GM21723 (cell line): ENCODE data around the gene SH3BP1.
"Not testable (repeated sequence)": the region's sequence is repeated elsewhere in the genome, so short reads cannot be mapped to it uniquely, and the experiment has no call there.

ENCODE experiments used
- ATAC-seq: cut with Tn5 transposase; IDR thresholded peaks from one replicate; pipeline ENCODE4 v1.9.1; 2021; ENCODE audit warnings: mild to moderate bottlenecking, moderate library complexity; ENCODE audit not compliant: unreplicated experiment

The SH3BP1 gene

DNA sequence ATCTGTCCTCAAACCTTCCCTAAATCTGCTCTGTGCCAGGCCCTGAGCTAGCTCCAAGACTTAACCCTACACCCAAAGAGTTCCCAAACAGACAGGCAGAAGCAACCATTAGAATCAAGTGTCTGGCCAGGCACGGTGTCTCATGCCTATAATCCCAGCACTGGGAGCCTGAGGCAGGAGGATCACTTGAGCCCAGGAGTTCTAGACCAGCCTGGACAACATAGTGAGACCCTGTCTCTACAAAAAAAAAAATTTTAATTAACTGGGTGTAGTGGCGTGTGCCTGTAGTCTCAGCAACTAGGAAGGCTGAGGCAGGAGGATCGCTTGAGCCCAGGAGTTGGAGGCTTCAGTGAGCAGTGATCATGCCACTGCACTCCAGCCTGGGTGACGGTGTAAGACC lies 17.1 kb downstream of the SH3BP1 start:
- ATAC-seq, result not testable (repeated sequence)

DNA sequence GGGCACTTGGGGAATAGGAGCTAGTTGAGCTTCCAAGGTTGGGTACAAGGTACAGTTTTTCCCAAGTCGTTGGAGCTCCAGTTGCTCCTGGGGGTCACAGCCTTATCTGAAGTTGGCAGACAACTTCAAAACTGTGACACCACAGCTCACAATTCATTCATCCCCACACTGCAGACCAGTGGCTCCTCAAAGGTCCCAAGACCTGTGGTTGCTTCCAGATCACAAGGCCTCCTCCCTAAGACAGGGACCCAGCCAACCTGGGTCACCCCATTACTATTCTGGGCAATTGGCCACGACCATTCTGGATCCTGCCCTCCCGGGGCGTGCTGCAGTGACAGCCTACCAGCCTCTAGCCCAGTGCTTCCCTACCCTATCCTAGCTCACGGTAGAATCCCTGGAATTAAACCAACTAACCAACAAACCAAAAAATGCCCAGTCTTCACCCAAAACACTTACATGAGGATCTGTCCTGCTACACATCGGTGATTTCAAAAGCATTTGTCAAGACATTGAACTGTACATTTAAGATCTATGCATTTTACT lies 18.2 kb downstream of the SH3BP1 start:
- ATAC-seq, result no peak

- ATAC-seq, result peak; percentile 70
Measured at GRCh38 chr22:37658133-37659065, 18.9 kb downstream of the SH3BP1 start, which contains the start of gene PDXP. TSS of gene PDXP (plus strand) at chr22:37658723. CDS start at chr22:37658783, 60 bp downstream.

DNA sequence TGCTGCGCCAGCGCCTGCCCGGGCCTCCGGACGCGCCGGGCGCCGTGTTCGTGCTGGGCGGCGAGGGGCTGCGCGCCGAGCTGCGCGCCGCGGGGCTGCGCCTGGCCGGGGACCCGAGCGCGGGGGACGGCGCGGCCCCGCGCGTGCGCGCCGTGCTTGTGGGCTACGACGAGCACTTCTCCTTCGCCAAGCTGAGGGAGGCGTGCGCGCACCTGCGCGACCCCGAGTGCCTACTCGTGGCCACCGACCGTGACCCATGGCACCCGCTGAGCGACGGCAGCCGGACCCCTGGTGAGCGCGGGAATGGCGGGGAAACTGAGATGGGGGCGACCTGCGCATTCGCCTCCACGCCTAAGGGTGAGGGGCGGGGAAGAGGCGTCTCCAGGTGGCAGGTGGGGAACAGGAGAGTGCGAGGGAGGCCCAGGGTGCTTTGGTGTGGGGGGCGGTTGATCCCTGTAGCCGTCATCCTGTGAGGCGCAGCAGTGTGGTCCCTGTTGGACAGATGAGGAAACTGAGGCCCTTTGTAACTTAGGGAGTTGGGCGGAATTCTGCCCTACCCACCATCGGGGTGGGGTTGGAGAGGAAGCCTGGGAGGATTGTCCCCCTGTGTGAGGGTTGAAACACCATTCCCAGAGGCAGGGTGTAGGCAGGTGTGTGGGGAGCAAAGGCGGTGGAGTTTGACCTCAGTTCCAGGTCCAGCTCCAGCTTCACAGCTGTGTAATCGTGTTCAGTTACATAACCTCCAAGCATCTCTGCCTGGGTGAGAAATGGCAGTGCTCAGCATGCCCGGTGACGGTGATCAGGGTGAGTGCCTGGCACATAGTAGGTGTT lies 19.8 kb downstream of the SH3BP1 start:
- peak; percentile 6 for ATAC-seq

DNA sequence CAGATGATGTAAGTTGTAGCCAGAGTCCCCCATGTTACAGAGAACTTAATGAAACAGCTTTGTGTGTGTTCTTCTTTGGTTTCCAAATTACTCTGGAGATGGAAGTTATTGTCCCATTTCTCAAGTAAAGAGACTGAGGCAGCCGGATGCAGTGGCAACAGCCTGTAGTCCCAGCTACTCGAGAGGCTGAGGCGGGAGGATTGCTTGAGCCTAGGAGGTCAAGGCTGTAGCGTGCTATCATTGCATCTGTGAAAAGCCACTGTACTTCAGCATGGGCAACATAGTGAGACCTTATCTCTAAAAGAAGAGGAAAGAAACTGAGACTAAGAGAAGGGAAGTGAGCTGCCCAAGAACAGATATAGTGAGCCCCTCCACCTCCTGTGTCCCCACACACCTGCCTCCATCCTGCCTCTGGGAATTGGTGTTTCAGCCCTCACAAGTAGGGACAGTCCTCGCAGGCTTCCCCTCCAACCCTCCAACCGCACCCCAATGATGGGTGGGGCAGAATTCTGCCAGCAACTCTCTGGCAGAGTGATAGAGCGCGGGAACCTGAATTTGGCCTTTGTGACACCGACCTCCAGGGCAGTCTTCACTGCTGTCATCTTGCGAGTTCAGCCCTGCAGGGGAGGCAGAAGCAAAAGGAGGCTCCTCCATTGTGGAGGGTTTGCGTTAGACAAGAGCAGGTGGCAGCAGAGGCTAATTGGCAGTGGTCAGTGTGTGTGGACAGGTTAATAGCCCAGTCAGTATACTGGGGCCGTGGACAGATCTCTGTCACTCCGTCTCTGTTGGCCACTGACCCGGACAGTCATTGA lies 20.6 kb downstream of the SH3BP1 start:
- no peak for ATAC-seq

DNA sequence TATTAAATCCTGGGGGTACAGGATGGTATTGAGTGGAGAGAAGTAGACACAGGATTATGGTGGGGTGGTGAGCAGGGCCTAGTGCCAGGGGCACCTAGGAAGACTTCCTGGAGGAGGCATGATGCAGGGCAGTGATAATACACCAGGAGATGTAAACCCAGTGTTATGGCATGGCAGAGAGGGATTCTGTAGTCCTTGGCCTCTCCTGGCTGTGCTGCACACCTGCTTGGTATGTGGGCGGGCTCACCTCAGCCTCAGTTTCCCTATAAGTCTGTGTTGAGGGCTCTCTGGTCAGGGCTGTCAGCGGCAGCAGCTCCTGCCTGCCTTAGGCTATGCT lies 21.2 kb downstream of the SH3BP1 start:
- ATAC-seq, result no peak

- no peak for ATAC-seq
Measured at GRCh38 chr22:37661160-37661924, 21.9 kb downstream of the SH3BP1 start.

DNA sequence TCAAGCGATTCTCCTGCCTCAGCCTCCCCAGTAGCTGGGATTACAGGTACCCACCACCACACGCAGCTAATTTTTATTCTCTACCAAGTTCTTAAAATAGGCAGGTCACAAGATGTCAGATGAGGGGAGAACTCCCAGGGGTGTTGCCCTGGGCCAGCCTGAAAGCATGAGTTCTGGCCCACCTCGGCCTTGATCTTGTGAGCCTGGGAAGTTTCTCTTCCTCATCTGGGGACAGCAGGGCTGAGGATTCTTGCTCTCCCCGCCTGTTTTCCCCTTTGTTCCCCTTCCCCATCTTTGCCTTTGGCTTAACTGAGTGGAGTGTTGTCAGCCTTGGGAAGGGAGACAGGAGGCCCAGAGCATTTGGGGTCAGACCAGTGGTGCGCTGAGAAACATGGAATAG lies 22.6 kb downstream of the SH3BP1 start:
- ATAC-seq, result no peak

GRCh38 chr22:37663521-37664140 lies 24.2 kb downstream of the SH3BP1 start:
- no peak for ATAC-seq

GRCh38 chr22:37664249-37665101 lies 25.0 kb downstream of the SH3BP1 start:
- no peak for ATAC-seq

GRCh38 chr22:37665487-37665886 lies 26.0 kb downstream of the SH3BP1 start:
- ATAC-seq, result no peak

DNA sequence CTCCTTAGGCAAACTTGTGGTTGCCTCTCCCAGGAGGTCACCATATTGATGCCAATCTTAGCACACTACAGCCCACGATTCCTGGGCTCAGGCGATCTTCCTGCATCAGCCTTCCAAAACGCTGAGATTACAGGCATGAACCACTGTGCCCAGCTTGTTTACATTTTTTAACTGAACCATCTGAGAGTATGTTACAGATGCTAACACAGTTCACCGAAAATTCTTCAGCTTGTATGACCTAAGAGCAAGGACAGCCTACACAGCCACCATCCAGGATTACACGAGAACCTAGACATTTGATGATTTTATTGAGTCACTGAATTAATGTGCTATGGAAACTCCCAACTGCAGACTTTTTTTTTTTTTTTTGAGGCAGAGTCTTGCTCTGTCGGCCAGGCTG lies 30.1 kb downstream of the SH3BP1 start:
- ATAC-seq, result no peak

GRCh38 chr22:37672206-37672919 lies 32.9 kb downstream of the SH3BP1 start:
- ATAC-seq, result no peak

GRCh38 chr22:37672920-37673455 lies 33.5 kb downstream of the SH3BP1 start:
- ATAC-seq, result no peak

- no peak for ATAC-seq
Measured at GRCh38 chr22:37674248-37674647, 34.8 kb downstream of the SH3BP1 start.

DNA sequence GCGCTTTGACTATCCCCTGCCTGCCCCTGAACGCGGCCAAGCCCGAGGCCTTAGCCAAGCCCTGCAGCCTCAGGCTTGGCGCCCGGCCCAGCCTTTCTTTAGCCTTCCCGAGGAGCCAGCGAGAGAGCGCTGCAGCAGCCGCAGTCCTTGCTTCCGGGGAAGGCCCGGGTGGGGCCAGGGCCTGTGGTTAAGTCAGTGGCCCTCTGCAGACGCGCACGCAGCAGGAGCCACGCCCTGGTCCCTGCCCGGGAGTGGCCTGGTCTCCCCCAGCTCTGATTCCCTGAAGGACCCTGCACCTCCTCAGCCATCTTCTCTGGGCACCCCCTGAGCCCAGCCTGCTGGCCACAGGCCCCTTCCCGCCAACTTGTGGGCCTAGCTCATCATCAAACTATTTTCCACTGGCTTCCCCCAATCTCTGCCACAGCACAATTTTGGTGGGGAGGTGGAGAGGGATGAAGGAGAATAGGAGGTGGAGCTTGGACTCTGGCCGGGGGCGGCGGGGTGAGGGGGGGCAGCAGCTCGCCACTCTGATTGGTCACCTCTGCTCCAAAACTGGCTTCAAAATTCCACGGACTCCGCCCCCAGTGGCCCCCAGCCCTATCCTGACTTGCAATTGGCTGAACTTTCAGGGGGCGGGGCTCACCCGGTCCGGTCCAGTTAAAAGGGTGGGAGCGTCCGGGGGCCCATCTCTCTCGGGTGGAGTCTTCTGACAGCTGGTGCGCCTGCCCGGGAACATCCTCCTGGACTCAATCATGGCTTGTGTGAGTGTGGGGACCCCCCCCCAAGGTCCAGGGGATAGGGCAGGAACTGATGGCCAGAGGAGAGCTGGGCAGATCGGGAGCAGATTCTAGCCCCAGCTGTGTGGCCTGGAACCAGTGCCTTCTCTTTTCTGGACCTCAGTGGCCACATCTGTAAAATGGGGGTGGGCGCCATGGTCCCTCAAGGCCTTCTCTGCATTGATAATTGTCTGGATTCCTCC lies 35.8 kb downstream of the SH3BP1 start, which contains the start of gene LGALS1:
LGALS1 (plus strand) TSS at position 686 of the 979 bp plus-strand sequence; CDS start at position 753, 67 bp downstream.
- ATAC-seq, result peak; percentile 46
